T-helper 2 cell (primary cell): ENCODE results near the gene SDR42E2.
"Not testable (repeated sequence)": the region's sequence is repeated elsewhere in the genome, so short reads cannot be mapped to it uniquely, and the experiment has no call there.

Experiments used
- DNase-seq, 5 experiments: peaks; one replicate each; pipeline versions ENCODE4 v3.0.0 to v3.0.0-alpha.2; 2012 to 2022

SDR42E2 gene

DNA sequence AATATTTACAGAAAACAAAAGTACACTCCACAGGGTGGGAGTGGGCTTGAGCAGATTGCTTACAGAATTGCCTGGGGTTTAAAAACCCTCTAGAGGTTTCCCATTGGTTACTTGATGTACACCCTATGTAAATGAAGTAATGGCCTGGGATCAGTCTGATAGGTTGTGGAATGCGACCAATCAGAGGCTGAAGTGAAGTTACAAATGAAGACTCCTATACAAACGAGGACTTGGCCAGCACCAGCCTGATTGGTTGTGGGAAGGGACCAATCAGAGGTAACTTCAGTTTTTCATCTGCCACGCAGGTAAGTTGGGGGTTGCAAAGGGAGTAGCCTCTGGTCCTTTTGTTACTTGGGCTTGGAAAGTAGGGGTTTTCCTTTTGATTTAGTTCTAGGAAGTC is 52.6 kb downstream of the SDR42E2 start:
- DNase-seq: peak in 1 of 5 experiments; percentile 59

DNA sequence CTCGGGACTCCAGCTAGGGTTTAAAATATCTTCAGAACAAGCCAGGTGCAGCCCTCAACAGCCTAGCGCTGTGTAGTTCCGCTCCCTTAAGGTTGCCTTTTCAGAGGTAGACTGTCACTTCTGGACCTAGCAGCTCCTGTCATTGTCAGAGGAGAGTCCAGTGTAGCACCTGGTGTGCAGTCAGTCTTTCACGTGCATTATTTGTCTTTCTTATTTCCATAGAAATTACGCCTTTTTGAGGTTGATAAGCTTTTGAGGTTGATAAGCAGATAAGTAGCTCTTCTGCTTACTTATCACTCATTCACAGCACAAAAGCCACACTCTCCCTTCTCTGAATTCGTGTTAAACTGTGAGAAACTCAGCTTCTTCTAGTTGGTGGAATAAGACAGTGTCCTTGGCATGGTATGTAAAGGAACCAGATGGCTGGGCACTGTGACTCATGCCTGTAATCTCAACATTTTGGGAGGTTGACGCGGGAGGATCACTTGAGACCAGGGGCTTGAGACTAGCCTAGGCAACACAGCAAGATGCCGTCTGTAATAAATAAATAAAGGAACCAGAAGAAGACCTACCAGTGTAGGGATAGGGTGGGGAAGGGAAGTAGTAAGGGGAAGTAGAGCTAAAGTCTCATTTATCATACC is 54.0 kb downstream of the SDR42E2 start:
- peak in 1 of 5 experiments; percentile 95 for DNase-seq

DNA sequence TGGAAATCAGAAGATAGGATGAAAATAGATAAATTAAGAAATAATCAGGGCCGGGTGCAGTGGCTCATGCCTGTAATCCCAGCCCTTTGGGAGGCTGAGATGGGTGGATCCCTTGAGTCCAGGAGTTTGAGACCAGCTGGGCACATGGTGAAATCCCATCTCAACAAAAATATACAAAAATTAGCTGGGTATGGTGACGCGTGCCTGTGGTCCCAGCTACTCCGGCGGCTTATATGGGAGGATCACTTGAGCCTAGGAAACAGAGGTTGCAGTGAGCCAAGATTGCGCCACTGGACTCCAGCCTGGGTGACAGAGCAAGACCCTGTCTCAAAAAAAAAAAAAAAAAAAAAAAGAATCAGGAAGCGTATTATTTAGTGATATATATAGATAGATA is 54.5 kb downstream of the SDR42E2 start:
- not testable (repeated sequence) for DNase-seq

DNA sequence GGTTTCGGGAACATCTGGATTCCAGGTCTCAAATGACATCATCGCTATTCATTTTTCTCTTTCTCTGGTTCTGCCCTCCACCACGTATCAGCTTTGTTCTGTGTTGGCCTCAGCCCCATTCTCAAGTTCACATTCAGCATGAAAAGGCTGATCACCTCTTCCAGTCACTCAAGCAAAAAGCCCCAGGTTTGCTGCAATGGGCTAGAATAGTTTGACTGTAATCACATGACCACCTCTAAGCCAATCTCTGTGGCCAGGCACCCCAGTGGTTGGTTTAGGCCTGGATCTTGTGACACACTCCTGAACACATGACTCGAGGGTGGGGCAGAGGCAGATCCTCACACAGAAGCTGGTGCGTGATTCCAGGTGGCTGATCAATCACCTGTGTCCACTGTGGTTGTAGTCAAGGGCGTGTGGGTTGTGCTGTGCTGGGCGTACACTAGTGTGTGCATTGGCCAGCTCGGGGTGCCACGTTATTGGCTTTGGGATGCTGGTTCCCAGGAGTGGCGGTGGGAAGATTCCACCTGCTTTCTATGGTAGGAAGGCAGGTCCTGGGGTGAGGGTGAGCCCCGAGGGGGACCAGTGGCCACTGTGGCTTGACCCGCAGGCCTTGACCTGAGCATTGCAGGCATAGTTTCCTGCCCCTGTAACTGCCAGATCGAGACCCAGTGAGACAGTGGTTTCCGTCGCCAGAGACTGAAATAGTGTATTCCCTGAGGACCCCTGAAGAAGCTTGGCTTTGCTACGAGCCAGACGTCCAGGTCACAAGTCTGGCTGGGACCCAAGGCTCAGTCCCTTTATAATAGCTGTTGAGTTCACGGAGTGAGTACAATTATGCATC is 55.8 kb downstream of the SDR42E2 start:
- DNase-seq: peak in 1 of 5 experiments; percentile 66

DNA sequence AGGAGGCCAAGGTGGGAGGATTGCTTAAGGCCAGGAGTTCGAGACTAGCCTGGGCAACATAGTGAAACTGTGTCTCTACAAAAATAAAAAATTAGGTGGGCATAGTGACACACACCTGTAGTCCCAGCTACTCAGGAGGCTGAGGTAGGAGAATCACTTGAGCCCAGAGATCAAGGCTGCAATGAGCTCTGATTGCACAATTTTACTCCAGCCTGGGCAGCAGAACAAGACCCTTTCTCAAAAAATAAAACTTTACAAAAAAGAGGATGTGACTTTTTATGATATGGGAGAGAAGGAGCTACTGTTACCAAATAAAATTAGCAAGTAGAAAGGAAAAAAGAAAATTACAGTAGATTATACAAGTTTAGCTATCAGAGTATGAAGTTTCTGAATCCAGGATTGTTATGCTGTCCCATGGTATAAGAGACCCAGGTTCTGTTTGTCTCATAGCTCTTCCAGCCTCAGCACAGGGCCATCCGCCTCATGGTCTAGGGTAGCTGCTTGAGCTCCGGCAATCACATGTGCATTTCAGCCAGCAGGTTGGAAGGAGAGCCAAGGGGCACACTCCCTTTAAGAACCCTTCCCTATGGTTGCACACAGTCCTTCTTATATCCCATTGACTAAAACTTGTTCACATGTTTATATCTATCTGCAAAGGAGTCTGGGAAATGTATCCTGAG is 57.2 kb downstream of the SDR42E2 start:
- DNase-seq: no peak

DNA sequence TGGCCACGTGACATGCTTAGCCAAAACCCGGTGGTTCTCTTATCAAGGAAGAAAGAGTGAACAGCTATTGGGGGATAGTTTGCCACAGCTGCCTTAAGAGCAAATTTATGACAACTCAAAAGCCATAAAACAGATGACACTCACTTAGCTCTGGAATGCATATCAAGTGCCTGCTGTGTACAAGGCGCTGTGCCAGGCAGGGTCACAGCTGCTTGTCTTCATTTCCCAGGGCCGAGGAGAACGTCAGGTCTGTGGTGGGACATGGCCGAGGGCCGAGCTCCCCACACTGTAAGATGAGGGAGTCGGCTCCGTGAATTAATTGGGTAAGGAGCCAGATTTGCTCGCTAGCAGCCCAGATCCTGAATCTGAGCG is 57.7 kb downstream of the SDR42E2 start:
- no peak for DNase-seq

DNA sequence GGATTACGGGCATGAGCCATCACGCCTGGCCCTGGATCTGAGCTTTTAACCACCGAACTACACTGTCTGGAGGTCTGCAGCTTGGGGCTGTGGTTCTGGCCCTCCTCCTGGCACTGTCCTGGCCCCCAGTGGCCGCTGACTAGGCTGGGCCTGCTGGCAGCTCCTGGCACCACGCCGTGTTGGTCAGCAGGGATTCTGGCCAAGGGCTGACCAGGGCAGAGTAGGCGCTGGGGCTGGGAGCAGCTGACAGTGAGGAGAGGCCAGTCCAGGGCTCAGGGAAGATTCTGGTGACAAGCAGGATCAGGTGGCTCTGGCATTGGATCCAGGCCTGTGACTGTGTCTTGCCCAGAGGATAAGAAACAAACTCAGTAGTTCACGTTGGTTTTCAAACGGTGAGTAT is 58.4 kb downstream of the SDR42E2 start:
- DNase-seq: no peak

DNA sequence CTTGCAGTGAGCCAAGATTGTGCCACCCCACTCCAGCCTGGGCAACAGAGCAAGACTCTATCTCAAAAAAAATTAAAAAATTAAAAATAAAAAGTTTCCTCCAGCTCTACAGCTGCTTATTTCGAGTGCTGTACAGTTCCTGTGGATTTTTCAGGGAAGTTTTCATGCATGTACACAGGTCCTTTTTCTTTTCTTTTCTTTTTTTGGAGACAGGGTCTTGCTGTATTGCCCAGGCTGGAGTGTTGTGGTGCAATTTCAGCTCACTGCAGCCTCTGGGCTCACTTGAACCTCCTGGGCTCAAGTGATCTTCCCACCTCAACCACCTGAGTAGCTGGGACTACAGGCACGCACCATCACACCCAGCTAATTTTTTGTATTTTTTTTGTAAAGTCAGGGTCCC is 59.7 kb downstream of the SDR42E2 start:
- DNase-seq: no peak

DNA sequence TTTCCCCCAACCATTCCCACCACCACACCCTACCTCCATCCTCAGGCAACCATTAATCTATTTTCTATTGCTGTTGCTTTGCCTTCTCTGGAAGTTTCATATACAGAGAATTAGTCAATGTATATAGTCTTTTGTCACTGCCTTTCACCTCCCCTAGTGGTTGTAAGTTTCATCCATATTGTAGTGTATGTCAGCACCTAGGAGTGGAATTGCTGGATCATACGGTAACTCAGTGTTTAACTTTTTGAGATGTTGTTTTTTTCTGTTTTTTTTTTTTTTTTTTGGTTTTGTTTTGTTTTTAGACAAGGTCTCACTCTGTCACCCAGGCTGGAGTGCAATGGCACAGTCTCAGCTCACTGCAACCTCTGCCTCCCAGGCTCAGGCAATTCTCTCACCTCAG is 60.7 kb downstream of the SDR42E2 start:
- peak in 1 of 5 experiments; percentile 36 for DNase-seq

DNA sequence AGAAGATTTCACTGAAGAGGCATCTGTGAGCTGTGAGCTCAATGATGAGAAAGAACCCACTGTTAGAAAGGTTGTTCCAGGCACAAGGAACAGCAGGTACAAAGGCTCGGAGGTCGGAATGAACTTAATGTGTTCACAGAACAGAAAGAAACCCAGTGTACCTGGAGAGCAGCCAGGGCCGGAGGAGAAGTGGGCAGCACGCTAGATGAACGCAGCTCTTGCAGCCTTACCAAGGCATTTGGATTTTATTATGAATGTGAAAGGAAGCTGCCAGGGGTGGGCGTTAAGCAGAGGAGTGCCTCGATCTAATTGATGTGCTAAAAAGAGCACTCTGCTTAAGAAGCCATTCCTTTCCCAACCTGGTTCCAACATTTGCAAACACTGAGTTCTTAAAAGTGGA is 62.8 kb downstream of the SDR42E2 start:
- DNase-seq: no peak

DNA sequence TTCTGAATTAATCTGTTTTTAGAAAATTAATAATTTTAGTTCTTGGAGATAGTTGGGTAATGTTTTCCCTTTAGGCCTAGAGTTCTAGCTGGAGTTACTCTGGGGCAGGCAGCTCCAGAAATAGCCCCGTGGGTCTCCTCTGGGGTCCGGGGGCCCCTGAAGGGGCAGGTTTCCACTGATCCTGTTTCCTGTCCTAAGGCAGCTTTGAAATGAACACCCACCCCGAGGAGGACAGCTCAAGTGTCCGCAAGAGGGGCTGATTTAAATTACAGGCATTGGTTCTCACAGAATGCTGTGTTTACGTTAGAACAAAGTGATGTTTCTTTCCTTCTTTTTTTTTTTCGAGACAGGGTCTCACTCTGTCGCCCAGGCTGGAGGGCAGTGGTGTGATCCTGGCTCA is 67.6 kb downstream of the SDR42E2 start:
- DNase-seq: no peak

DNA sequence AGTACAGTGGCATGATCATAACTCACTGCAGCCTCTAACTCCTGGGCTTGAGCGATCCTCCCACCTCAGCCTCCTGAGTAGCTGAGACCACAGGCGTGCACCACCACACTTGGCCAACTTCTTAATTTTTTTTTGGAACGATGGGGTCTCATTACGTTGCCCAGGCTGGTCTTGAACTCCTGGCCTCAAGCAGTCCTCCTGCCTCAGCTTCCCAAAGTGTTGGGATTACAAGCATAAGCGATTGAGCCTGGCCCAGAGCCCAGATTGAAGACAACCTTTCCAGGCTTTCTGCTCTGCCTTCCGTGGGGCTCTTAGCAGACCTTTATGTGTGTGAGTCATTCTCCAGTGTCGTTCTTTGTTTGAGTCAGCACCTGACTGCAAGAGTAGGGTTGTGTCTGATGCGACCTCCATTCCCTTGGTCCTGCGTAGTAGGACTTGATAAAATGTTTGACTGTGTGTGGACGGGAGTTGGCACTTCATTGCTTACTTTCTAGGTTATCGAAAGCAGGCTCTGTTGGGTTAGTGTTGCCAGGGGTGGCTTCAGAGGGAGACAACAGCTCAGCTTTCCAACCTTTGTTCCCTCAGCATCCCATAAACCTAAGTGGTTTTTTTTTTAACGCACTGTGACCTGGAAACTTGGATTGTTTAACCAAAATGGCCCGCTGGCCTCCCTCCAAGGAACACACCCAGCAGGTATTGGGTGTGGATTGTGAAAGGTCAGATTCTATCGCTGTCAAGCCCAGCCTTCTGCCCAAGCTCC is 70.2 kb downstream of the SDR42E2 start:
- DNase-seq: peak in 1 of 5 experiments; percentile 84

DNA sequence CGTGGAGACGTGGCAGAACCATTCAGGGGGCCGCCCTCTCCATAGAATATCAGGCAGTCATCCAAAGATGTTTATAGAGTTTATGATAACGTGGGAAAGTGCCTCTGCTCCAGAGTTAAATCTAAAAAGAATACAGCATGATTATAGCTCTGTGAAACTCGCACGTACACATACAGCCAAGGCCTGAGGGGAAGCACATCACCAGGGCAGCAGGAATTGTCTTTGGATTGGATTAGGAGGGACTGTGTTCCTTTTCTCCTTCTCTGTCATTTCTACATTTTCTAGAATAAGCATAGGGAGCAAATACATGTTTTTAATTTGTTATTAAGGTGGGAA is 70.7 kb downstream of the SDR42E2 start:
- DNase-seq: no peak

DNA sequence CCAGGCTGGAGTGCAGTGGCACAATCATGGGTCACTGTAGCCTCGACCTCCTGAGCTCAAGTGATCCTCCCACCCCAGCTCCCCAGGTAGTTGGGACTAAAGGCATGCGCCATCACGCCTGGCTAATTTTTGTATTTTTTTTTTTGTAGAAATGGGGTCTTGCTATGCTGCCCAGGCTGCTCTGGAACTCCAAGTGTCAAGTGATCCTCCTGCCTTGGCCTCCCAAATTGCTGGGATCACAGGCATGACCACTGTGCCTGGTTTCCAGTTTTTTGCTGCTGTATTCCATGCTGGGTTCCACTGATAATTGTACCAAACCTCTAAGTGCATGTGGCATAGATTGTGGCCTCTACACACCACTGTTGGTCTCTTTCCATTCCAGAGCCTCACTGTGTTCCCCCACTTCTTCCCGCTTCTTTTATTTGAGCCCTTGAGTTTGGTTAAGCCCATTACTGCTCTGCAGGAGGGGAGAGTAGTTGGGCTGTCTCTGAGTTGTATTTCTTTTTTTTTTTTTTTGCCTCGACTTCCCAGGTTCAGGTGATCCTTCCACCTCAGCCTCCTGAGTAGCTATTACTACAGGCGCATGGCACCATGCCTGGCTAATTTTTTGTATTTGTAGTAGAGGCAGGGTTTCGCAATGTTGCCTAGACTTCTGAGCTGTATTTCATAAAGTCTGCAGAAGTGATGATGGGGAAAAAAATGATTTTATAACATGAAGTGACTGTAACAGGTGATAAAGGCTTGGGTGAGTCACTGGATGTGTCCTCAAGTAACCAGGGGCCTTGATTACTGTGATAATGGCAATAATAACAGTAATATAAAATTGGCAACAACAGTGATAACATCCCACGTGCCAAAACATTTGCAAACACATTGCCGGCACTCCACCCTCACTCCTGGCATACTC is 73.8 kb downstream of the SDR42E2 start:
- no peak for DNase-seq

DNA sequence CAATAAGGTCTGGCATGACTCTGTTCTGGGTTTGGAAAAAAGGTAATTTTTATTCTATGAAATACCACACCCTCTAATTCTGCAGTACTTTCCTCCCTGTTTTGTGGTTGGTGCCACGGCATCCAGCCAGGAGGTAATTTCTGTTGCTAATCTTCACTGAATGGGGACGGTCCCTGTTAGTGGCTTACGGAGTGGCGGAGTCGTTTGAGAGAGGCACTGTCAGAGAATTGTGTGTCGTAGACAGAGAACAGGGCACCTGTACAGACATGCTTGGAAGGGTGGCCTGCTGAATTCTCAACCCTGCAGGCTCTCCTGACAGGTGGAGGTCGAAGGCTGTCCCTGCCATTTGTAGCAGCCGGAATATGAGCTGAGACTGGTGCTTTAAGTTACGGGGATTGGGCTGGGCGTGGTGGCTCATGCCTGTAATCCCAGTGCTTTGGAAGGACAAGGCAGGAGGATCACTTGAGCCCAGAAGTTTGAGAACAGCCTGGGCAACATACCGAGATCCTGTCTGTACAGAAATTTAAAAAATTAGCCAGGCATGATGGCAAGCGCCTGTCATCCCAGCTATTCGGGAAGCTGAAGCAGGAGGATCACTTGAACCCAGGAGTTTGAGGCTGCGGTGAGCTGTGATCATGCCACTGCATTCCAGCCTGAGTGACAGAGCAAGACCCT is 77.0 kb downstream of the SDR42E2 start:
- DNase-seq: no peak

DNA sequence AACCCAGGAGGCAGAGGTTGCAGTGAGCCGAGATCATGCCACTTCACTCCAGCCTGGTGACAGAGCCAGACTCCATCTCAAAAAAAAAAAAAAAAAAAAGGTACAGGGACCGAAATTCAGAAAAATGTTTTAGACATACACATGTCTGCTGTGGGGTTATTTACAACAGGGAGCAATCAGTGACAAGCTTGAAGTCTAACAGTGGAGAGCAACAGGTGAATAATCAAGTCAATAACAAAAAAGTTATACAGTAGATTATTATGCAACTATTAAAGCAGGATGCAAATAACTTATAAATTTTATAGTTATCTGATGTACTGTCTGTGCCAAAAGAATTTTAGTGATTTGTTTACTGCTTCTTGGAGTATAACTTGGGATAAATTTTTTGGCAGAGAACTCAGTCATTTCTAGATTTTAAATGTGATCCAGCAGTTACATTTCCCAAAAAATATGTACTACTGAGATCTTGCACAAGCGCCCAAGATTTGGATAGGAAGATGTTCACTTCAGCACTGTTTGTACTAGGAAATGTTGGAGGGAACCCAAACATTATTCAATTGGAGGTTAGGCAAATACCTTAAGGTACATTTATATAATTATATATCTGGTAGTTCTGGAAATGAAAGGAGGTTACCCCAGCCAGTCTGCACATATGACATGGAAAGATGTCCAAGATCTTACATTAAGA is 77.9 kb downstream of the SDR42E2 start:
- no peak for DNase-seq
